Calu3 (cell line): ENCODE measurements around the gene ENTPD1. TPM values are rescaled to one million over a fixed set of nuclear protein-coding genes. Genes with fewer than 3 reads are reported as not detected.

ENCODE experiments used
- BruUV-seq: library from RNA; stranded (reverse); fragments of 400-500 nt; replicated peaks from 2 replicates; lab custom pipeline; 2021; lab: Mats Ljungman, UMichigan
- CTCF ChIA-PET: fragments of 300-600 bp; sonication (Branson Sonifier 250); formaldehyde crosslinking; loops from one replicate; lab custom pipeline; 2022; ENCODE audit warnings: antibody characterized with exemption; lab: Charles Lee
- DNase-seq: peaks from one replicate; pipeline ENCODE4 v3.0.0; 2022
- H3K27ac Mint-ChIP-seq: one replicate; pipeline ENCODE4 v1.8.0; 2022; ENCODE audit warnings: mixed read lengths; ENCODE audit not compliant: unreplicated experiment
- H3K27me3 Mint-ChIP-seq: one replicate; pipeline ENCODE4 v1.8.0; 2022; ENCODE audit warnings: mixed read lengths; ENCODE audit not compliant: unreplicated experiment
- H3K36me3 Mint-ChIP-seq: one replicate; pipeline ENCODE4 v1.8.0; 2022; ENCODE audit warnings: mild to moderate bottlenecking, moderate library complexity, mixed read lengths; ENCODE audit not compliant: insufficient read depth, unreplicated experiment
- H3K4me1 Mint-ChIP-seq: one replicate; pipeline ENCODE4 v1.8.0; 2022; ENCODE audit warnings: mild to moderate bottlenecking, low read depth, mixed read lengths; ENCODE audit not compliant: unreplicated experiment
- H3K4me3 Mint-ChIP-seq: one replicate; pipeline ENCODE4 v1.8.0; 2022; ENCODE audit warnings: mild to moderate bottlenecking, low read depth, moderate library complexity, mixed read lengths; ENCODE audit not compliant: unreplicated experiment
- H3K9me3 Mint-ChIP-seq: one replicate; pipeline ENCODE4 v1.8.0; 2022; ENCODE audit warnings: low read depth, mixed read lengths; ENCODE audit not compliant: unreplicated experiment
- intact Hi-C: fragments of 100-400 bp; cut with micrococcal nuclease; formaldehyde crosslinking; loops from one replicate; pipeline ENCODE4 v1.10.0; 2022; ENCODE audit not compliant: unreplicated experiment
- total RNA-seq: library from RNA; stranded (reverse); gene quantifications from 2 replicates; pipeline ENCODE4 v1.2.3, GENCODE V29; 2022
- TF ChIP-seq, protein P1 (sequence below): fragments of 200-600 bp; IDR thresholded peaks from one replicate; pipeline ENCODE4 v1.8.0; 2022; ENCODE audit warnings: antibody characterized with exemption; ENCODE audit not compliant: unreplicated experiment

Gene ENTPD1
- total RNA-seq, 1 experiment from 2014 or later = 0.92 TPM

DNA sequence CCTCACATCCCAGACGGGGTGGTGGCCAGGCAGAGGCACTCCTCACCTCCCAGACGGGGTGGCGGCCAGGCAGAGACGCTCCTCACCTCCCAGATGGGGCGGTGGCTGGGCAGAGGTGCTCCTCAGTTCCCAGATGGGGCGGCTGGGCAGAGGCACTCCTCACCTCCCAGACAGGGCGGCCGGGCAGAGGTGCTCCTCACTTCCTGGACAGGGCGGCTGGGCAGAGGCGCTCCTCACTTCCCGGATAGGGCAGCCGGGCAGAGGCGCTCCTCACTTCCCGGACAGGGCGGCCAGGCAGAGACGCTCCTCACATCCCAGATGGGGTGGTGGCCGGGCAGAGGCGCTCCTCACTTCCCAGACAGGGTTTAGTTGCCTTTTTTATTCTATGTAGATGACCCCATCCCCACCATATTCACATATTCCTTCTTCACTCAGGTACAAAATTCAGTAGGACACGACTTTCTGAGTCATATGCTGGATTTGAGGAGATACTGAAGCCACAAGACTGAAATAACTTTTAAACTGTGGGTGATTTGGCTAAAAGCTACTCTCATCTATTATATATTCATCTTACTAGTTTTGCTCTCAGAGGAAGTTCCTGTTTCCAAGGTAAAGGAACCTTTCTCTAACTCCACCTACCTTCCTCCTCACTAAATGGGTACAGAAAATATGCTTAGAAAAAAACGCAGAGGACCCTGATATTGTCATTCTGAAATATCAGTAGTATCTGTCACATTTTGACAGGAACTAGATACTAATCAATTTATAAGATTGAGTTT, 54.4 kb downstream of the ENTPD1 start:
- TF ChIP-seq, protein P1, sequence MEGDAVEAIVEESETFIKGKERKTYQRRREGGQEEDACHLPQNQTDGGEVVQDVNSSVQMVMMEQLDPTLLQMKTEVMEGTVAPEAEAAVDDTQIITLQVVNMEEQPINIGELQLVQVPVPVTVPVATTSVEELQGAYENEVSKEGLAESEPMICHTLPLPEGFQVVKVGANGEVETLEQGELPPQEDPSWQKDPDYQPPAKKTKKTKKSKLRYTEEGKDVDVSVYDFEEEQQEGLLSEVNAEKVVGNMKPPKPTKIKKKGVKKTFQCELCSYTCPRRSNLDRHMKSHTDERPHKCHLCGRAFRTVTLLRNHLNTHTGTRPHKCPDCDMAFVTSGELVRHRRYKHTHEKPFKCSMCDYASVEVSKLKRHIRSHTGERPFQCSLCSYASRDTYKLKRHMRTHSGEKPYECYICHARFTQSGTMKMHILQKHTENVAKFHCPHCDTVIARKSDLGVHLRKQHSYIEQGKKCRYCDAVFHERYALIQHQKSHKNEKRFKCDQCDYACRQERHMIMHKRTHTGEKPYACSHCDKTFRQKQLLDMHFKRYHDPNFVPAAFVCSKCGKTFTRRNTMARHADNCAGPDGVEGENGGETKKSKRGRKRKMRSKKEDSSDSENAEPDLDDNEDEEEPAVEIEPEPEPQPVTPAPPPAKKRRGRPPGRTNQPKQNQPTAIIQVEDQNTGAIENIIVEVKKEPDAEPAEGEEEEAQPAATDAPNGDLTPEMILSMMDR = no peak
- BruUV-seq = no TSS peak
- H3K4me1 Mint-ChIP-seq = peaks cover 36% of the 10 kb centered on the region
- H3K9me3 Mint-ChIP-seq = peaks cover 3% of the 10 kb centered on the region
- H3K4me3 Mint-ChIP-seq = no peak overlapping the region
- intact Hi-C loops = no loop called here
- H3K36me3 Mint-ChIP-seq = no peaks in the 10 kb centered on the region
- H3K27ac Mint-ChIP-seq = no peak overlapping the region
- DNase-seq = no peak
- H3K27me3 Mint-ChIP-seq = peaks cover 14% of the 10 kb centered on the region
- CTCF ChIA-PET = no interaction called here

DNA sequence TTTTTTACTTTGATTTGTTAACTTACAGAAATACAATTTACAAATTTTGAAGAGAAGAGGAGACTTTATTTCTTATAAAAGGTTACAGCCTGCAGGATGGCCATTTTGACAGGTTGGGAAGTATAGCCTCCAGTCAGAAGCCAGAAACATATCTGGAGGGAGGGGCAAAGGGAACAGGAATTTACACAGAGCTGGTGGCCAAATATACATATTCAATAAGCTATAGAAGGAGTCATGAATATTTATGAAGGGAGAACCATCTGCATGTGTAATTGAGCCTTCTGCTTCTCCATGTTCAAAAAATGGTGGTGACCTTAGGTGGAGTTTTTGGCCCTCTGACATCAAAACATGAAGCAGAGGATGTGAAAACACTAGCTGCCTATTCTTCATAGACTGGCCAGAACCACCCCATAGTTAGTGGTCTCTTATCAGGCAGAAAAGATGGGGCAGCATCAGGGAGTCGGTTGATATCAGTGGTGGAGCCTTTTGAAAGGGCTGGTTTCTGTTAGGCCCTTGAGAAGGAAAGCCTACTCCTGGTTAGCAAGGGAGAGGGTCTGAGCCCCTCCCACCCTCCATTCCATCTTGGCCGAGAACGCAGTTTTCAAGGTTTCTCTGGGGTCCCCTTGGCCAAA, 57.2 kb downstream of the ENTPD1 start:
- H3K27ac Mint-ChIP-seq = no peak overlapping the region
- no peaks in the 10 kb centered on the region for H3K9me3 Mint-ChIP-seq
- no peaks in the 10 kb centered on the region for H3K27me3 Mint-ChIP-seq
- CTCF ChIA-PET = no interaction called here
- H3K36me3 Mint-ChIP-seq = peaks cover 7% of the 10 kb centered on the region
- no peak overlapping the region for H3K4me3 Mint-ChIP-seq
- no peak for DNase-seq
- TF ChIP-seq, protein P1 = no peak
- BruUV-seq = no TSS peak
- intact Hi-C loops = no loop called here
- H3K4me1 Mint-ChIP-seq = peaks cover 35% of the 10 kb centered on the region

DNA sequence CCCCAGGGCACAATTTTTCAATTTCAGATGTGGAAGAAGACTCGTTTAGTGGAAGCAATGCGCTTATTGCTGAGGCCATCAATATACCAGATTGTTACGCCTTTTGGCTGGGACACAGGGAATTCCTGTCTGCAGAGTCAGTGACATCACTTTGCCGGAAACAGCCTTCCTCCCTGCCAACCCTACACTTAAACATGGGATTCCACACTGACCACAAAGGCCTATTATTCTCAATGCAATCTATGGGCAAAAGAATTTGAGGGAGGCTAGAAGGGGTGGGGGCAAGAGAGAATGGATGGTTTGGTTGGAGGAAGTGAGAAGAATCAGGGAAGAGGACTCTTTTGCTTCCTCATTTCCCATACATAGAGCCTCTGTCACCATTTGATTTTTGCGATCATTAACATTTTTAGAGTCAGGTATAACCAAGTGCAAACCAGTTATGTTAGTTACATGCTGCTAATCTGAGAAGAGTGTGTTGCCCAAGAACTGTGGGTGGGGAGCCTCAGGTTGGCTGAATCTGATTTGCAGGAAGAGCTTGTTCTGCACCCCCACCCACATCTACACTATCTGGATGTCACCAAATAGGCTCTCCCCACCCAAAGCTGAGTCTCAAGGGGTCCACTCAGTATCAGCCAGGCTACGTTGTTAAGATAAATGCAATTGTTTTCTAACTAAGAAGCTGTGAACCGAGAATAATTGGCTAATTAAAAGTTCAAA, 58.2 kb downstream of the ENTPD1 start:
- H3K27ac Mint-ChIP-seq = peak overlapping the region; percentile 66

DNA sequence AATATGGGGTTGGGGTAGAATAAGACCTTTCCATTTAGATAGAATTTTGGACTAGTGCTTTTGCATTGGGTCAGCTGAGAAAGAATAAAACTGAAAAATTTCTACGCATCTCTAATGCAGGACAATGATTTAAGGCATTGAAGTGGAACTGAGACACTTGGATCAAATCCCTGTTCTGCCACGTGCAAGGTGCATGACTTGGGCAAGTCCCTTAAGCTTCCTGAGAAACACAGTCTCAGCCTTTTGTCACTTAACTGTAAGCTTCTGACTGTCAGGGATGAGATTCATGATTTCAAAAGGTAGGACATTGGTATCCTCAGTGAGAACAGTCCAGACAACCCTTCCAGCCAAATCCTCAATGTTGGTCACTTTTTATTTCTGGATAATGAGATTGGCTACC, 59.2 kb downstream of the ENTPD1 start:
- no peak for DNase-seq
- no peaks in the 10 kb centered on the region for H3K27me3 Mint-ChIP-seq
- TF ChIP-seq, protein P1 = no peak
- H3K9me3 Mint-ChIP-seq = no peaks in the 10 kb centered on the region
- intact Hi-C loops = no loop called here
- H3K4me1 Mint-ChIP-seq = peaks cover 40% of the 10 kb centered on the region
- H3K36me3 Mint-ChIP-seq = peaks cover 7% of the 10 kb centered on the region
- CTCF ChIA-PET = interaction anchor here (1.2 kb wide), 1 partner anchor 121 kb away, joined by 6 read pairs; the partner anchor contains the start of gene TCTN3
- peak overlapping the region; percentile 7 for H3K27ac Mint-ChIP-seq
- no peak overlapping the region for H3K4me3 Mint-ChIP-seq
- BruUV-seq = no TSS peak

More for the DNA sequence above, 58.2 kb downstream of the ENTPD1 start:
- H3K27me3 Mint-ChIP-seq = no peaks in the 10 kb centered on the region
- no TSS peak for BruUV-seq
- TF ChIP-seq, protein P1 = no peak
- CTCF ChIA-PET = interaction anchor here (1.2 kb wide), 1 partner anchor 120 kb away, joined by 6 read pairs; the partner anchor contains the start of gene TCTN3
- intact Hi-C loops = no loop called here
- no peaks in the 10 kb centered on the region for H3K9me3 Mint-ChIP-seq
- DNase-seq = peak; percentile 64
- H3K36me3 Mint-ChIP-seq = peaks cover 7% of the 10 kb centered on the region
- H3K4me1 Mint-ChIP-seq = peaks cover 33% of the 10 kb centered on the region
- peak overlapping the region; percentile 43 for H3K4me3 Mint-ChIP-seq
